Esophagus muscularis mucosa (tissue), 3 donors: ENCODE data around the gene ARID3C.
A peak's percentile ranks its signal among the peaks of the same experiment; 100 is the strongest.

ENCODE experiments used
- EP300 ChIP-seq: sonication (generic); formaldehyde crosslinking; IDR thresholded peaks from one replicate; pipeline ENCODE4 v1.6.1; 2017; ENCODE audit warnings: antibody characterized with exemption
- TF ChIP-seq, protein P1 (sequence below), 3 experiments: fragments of 200-600 bp in 2 of 3; fragments of 450-650 bp in 1 of 3; sonication (generic) in 2 of 3; IDR thresholded peaks; one replicate each; pipeline ENCODE4 v1.5.1; 2017 to 2019; ENCODE audit warnings: antibody characterized with exemption in 3 of 3, mild to moderate bottlenecking in 2 of 3, moderate library complexity in 1 of 3

- TF ChIP-seq, protein P1, sequence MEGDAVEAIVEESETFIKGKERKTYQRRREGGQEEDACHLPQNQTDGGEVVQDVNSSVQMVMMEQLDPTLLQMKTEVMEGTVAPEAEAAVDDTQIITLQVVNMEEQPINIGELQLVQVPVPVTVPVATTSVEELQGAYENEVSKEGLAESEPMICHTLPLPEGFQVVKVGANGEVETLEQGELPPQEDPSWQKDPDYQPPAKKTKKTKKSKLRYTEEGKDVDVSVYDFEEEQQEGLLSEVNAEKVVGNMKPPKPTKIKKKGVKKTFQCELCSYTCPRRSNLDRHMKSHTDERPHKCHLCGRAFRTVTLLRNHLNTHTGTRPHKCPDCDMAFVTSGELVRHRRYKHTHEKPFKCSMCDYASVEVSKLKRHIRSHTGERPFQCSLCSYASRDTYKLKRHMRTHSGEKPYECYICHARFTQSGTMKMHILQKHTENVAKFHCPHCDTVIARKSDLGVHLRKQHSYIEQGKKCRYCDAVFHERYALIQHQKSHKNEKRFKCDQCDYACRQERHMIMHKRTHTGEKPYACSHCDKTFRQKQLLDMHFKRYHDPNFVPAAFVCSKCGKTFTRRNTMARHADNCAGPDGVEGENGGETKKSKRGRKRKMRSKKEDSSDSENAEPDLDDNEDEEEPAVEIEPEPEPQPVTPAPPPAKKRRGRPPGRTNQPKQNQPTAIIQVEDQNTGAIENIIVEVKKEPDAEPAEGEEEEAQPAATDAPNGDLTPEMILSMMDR (IDR thresholded peaks at IDR 0.05) = peak; percentile 82 to 84 (median 84)
- no peak for TF ChIP-seq EP300
Measured at GRCh38 chr9:34633851-34634550, 5.1 kb upstream of the ARID3C start.
